Measurements from ENCODE around the gene ACTN1. TPM values are rescaled to one million over a fixed set of nuclear protein-coding genes. Genes with fewer than 3 reads are reported as not detected.

The ACTN1 gene
- total and polyA plus RNA-seq, 2 experiments from 2014 or later = 121 to 280 TPM

GRCh38 chr14:69027242-69027913, 48.3 kb upstream of the ACTN1 start (continued):
- TF ChIP-seq ZNF462 (CRISPR knock-in tag; IDR thresholded peaks at IDR 0.05) (no peak), ZNF331 (CRISPR knock-in tag; IDR thresholded peaks at IDR 0.05; ENCODE audit: low read depth) (no peak), EZH2phosphoT487 (IDR thresholded peaks at IDR 0.05; ENCODE audit: unreplicated experiment) (no peak), ZNF114 (CRISPR knock-in tag; IDR thresholded peaks at IDR 0.05) (no peak), NANOG (IDR thresholded peaks at IDR 0.05; ENCODE audit: borderline replicate concordance) (no peak), CREB1 (CRISPR knock-in tag; IDR thresholded peaks at IDR 0.05; ENCODE audit: low read depth) (no peak), ETS1 (IDR thresholded peaks at IDR 0.05) (no peak), POLR2AphosphoS5 (IDR thresholded peaks at IDR 0.05; ENCODE audit: low read depth) (no peak), CTCF (conservative IDR thresholded peaks at IDR 0.05; ENCODE audit: low read depth in 2 of 2) (no peak)
